A549 (cell line): Measurements from ENCODE around the gene SLC32A1. TPM values are rescaled to one million over a fixed set of nuclear protein-coding genes. Genes with fewer than 3 reads are reported as not detected.

ENCODE experiments used
- ATAC-seq, 2 experiments: fragments of 200-7000 bp in 1 of 2; fragments of >200 bp in 1 of 2; cut with Nextera tagmentation in 1 of 2; cut with Tn5 transposase in 1 of 2; 3 replicates each; pipeline versions ENCODE4 v1.8.0 to v1.9.1; 2018 to 2020; ENCODE audit warnings: mild to moderate bottlenecking in 1 of 2, moderate library complexity in 1 of 2
- CTCF ChIA-PET: fragments of 300-600 bp; sonication (Branson Sonifier 250); formaldehyde crosslinking; extraction: SDS; loops from one replicate; lab custom pipeline; 2021; ENCODE audit warnings: antibody characterized with exemption, inconsistent platforms; lab: Yijun Ruan, JAX
- POLR2A ChIA-PET: fragments of 350-600 bp; formaldehyde crosslinking; extraction: SDS; loops from one replicate; lab custom pipeline; 2021; ENCODE audit warnings: antibody characterized with exemption, inconsistent platforms; lab: Yijun Ruan, JAX
- DNase-seq, 2 experiments: peaks; one replicate each; pipeline versions ENCODE4 v3.0.0 to v3.0.0-alpha.2; 2011 to 2016; ENCODE audit warnings: low read depth in 1 of 2, low spot score in 1 of 2
- FAIRE-seq: peaks from 2 replicates; lab custom pipeline; 2011; peaks lifted over from hg19 to GRCh38; lab: Jason Lieb, UNC
- H3K27ac ChIP-seq, 2 experiments: fragments of >200 bp; sonication (Bioruptor Twin); formaldehyde crosslinking; 3 replicates each; pipeline ENCODE4 v1.5.1; 2016 to 2017
- H3K4me1 ChIP-seq: fragments of >200 bp; sonication (Bioruptor Twin); formaldehyde crosslinking; 3 replicates; pipeline ENCODE4 v1.6.1; 2016
- H3K4me2 ChIP-seq: fragments of >200 bp; sonication (Bioruptor Twin); formaldehyde crosslinking; 3 replicates; pipeline ENCODE4 v1.6.1; 2016
- H3K4me3 ChIP-seq: fragments of >200 bp; sonication (Bioruptor Twin); formaldehyde crosslinking; 3 replicates; pipeline ENCODE4 v1.5.1; 2016
- H3K9me3 ChIP-seq: fragments of >200 bp; sonication (Bioruptor Twin); formaldehyde crosslinking; 3 replicates; pipeline ENCODE4 v1.6.1; 2016
- FOXS1 ChIP-seq: fragments of 250-450 bp; sonication (Bioruptor Pico); IDR thresholded peaks from 2 replicates; pipeline ENCODE4 v1.5.0; 2020; ENCODE audit warnings: mild to moderate bottlenecking, moderate library complexity
- HDAC2 ChIP-seq: fragments of 200-600 bp; sonication (generic); IDR thresholded peaks from 2 replicates; pipeline ENCODE4 v1.6.1; 2016
- JUNB ChIP-seq: fragments of >200 bp; sonication (Bioruptor Twin); formaldehyde crosslinking; IDR thresholded peaks from 2 replicates; pipeline ENCODE4 v1.6.1; 2016
- MAFK ChIP-seq: fragments of 450-650 bp; IDR thresholded peaks from 2 replicates; pipeline ENCODE4 v1.6.1; 2014; ENCODE audit not compliant: partially characterized antibody
- RAD21 ChIP-seq, 2 experiments: fragments of >200 bp in 1 of 2; sonication (Bioruptor Twin) in 1 of 2; formaldehyde crosslinking in 1 of 2; IDR thresholded peaks in 1 of 2; conservative IDR thresholded peaks in 1 of 2; 2 replicates in 1 of 2; 3 replicates in 1 of 2; pipeline ENCODE4 v1.6.1; 2012 to 2018; ENCODE audit warnings: inconsistent platforms in 1 of 2
- RARB ChIP-seq: fragments of 250-450 bp; sonication (Bioruptor Pico); IDR thresholded peaks from 2 replicates; pipeline ENCODE4 v1.8.0; 2021; ENCODE audit warnings: mild to moderate bottlenecking, moderate library complexity
- ZNF302 ChIP-seq: fragments of 250-450 bp; sonication (Bioruptor Pico); IDR thresholded peaks from 2 replicates; pipeline ENCODE4 v1.9.0; 2021; ENCODE audit warnings: inconsistent platforms, mild to moderate bottlenecking, moderate library complexity
- WGBS: methylation state at CpG from one replicate; pipeline ENCODE4 v1.1.6; 2017; ENCODE audit errors: missing lambda C conversion rate; 5-methylcytosine and 5-hydroxymethylcytosine counted together
- polyA plus RNA-seq, 4 experiments: library from polyadenylated mRNA; depleted of rRNA in 3 of 4; stranded (reverse); fragments of >200 nt; fragmentation: RNase III in 1 of 4; extraction: RNeasy Plus Mini Kit Qiagen cat#74134 plus additional on column Dnase treatment in 1 of 4; gene quantifications; 2 replicates in 3 of 4; 3 replicates in 1 of 4; pipeline ENCODE4 v1.2.3, GENCODE V29; 2011 to 2017
- TF ChIP-seq, protein P1 (sequence below): IDR thresholded peaks from 2 replicates; pipeline ENCODE4 v1.6.1; 2012
- TF ChIP-seq, protein P2 (sequence below): fragments of >200 bp; sonication (Bioruptor Twin); formaldehyde crosslinking; IDR thresholded peaks from 3 replicates; pipeline ENCODE4 v1.6.1; 2016
- TF ChIP-seq, protein P3 (sequence below): IDR thresholded peaks from 2 replicates; pipeline ENCODE4 v1.6.1; 2012; ENCODE audit warnings: low read depth, borderline replicate concordance
- TF ChIP-seq, protein P4 (sequence below): fragments of 150-350 bp; IDR thresholded peaks from 2 replicates; pipeline ENCODE4 v1.6.1; 2014; ENCODE audit warnings: low read depth, mild to moderate bottlenecking, low read length
- TF ChIP-seq, protein P5 (sequence below): fragments of 250-450 bp; sonication (Bioruptor Pico); IDR thresholded peaks from 2 replicates; pipeline ENCODE4 v1.5.0; 2020; ENCODE audit warnings: low read depth, mild to moderate bottlenecking, moderate library complexity

Gene SLC32A1
- polyA plus RNA-seq, 2 of the 4 experiments (the other 2 are of a cell fraction), result not detected

DNA sequence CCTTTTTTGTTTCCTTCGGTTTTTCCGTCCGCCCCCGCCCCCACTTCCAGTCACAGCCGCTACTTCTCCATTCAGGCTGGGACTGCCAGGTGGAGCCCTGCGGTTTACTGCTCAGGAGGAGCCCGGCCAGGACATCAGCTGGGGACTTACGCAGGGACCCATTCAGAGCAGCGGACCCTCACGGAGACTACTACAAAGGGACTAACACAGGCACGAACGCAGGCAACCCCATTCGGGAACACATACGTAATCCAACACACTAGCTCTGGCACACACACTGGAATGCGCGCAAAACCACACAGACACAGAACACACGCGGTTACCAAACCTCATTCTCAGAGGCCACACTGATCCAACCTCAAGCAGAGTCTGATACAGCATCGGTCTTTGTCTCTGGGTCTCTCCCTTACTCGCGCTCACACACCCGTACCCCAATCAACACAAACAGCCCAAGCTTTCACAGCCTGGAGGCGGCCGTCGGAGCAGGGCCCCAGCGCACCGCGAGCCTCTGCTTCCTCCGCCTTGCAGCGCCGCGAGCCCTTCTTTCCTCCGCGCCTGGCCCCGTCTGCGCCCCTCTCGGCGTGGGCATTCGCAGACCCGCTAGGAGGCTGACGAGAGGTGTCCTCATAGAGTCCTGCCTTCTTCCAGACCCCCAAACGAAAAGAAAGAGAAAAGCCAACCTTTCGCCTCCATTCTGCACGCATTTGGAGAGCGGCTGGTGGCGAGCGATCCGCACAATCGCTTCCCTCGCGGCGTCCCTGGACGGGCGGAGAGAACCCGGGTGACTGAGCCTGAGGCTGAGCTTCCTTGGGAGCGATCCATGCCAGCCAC is 1.1 kb upstream of the SLC32A1 start:
- 22% methylated on average over 50 of the region's 56 CpGs for WGBS

DNA sequence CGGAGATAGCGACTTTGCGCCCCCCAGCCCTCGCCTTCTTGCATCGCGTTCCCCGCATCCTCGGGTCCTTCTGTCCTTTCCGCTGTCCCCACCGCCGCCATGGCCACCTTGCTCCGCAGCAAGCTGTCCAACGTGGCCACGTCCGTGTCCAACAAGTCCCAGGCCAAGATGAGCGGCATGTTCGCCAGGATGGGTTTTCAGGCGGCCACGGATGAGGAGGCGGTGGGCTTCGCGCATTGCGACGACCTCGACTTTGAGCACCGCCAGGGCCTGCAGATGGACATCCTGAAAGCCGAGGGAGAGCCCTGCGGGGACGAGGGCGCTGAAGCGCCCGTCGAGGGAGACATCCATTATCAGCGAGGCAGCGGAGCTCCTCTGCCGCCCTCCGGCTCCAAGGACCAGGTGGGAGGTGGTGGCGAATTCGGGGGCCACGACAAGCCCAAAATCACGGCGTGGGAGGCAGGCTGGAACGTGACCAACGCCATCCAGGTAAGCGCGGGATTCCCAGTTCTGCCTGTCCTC is 401 bp downstream of the SLC32A1 start:
- ChIA-PET CTCF (interaction anchor here (0.8 to 5.8 kb wide), 20 partner anchors 8 to 238 kb away, joined by 3 to 55 read pairs (median 6); partner anchors contain the start of gene DHX35), POLR2A (no interaction called here)
- no peaks in the 10 kb centered on the region for H3K9me3 ChIP-seq
- H3K4me1 ChIP-seq, result peaks cover 17% of the 10 kb centered on the region
- H3K27ac ChIP-seq, result no peak overlapping the region
- DNase-seq, result no peak
- H3K4me2 ChIP-seq, result peak overlapping the region; percentile 80
- no peak for ATAC-seq
- peak overlapping the region; percentile 35 for H3K4me3 ChIP-seq
- 12% methylated on average over 20 of the region's 46 CpGs for WGBS
- TF ChIP-seq JUNB (no peak), RAD21 (conservative IDR thresholded peaks at IDR 0.05 in 1 of 2, IDR thresholded peaks at IDR 0.05 in 1 of 2) (no peak), RARB (no peak), ZNF302 (CRISPR knock-in tag) (no peak)
- TF ChIP-seq, protein P1, sequence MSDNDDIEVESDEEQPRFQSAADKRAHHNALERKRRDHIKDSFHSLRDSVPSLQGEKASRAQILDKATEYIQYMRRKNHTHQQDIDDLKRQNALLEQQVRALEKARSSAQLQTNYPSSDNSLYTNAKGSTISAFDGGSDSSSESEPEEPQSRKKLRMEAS, result no peak
- TF ChIP-seq, protein P2, sequence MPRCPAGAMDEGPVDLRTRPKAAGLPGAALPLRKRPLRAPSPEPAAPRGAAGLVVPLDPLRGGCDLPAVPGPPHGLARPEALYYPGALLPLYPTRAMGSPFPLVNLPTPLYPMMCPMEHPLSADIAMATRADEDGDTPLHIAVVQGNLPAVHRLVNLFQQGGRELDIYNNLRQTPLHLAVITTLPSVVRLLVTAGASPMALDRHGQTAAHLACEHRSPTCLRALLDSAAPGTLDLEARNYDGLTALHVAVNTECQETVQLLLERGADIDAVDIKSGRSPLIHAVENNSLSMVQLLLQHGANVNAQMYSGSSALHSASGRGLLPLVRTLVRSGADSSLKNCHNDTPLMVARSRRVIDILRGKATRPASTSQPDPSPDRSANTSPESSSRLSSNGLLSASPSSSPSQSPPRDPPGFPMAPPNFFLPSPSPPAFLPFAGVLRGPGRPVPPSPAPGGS, result no peak
- TF ChIP-seq, all 56 proteins: peak for 0
- no peak for FAIRE-seq

More for the DNA sequence above, 1.1 kb upstream of the SLC32A1 start:
- no peak for FAIRE-seq
- no peak for DNase-seq
- ChIA-PET CTCF (interaction anchor here (0.9 to 5.8 kb wide), 6 partner anchors 9 to 171 kb away, joined by 3 to 55 read pairs (median 12); no protein-coding TSS in a partner anchor), POLR2A (no interaction called here)
- Histone ChIP-seq H3K4me2 (peak overlapping the region; percentile 80), H3K9me3 (no peaks in the 10 kb centered on the region), H3K4me3 (peak overlapping the region; percentile 35; the same call in 1 of the 3 replicates), H3K4me1 (peaks cover 17% of the 10 kb centered on the region), H3K27ac (no peak overlapping the region)
- ATAC-seq, result peak in 1 of 2 experiments; percentile 4; a peak in 1 of 6 replicates
- TF ChIP-seq FOXS1 (CRISPR knock-in tag), result no peak
- TF ChIP-seq HDAC2, result peak; percentile 78; the same call in 1 of the 2 replicates

DNA sequence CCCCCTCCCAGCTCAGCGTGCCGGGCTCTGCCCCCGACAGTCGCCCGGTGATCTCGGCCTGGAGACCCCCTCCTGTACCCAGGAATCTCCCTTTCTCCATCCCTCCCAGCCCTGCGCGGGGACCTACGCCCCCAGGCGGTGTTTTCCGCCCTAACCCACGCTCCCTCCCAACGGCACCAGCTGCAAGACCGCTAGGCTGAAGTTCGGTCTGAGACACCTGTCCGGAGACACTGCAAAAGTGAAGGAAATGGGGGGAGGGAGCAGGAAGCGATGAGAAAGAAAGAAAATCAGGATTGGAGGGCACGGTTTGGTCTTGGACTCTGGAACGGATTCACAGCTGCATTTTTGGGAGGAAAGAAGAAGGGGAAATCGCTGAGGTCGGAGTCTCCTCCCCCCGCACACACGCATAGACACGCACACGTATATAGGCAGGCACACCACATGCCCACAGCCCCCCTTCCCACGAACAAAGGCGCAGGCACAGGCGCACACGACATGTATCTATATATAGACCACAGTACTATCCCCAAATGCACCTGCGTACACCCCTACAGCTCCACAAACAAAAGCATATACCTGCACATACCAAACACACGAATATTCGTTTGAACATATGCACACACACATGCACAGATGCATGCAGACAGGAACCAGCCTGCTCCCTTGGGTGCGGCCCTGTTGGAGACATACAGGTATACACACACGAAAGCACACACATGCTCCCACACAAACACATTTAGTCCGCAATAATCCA is 1.0 kb downstream of the SLC32A1 start:
- POLR2A ChIA-PET, result no interaction called here

More for the DNA sequence above, 1.0 kb downstream of the SLC32A1 start:
- no peak for TF ChIP-seq MAFK
- TF ChIP-seq, protein P3, sequence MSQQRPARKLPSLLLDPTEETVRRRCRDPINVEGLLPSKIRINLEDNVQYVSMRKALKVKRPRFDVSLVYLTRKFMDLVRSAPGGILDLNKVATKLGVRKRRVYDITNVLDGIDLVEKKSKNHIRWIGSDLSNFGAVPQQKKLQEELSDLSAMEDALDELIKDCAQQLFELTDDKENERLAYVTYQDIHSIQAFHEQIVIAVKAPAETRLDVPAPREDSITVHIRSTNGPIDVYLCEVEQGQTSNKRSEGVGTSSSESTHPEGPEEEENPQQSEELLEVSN, result no peak
- TF ChIP-seq, protein P4, sequence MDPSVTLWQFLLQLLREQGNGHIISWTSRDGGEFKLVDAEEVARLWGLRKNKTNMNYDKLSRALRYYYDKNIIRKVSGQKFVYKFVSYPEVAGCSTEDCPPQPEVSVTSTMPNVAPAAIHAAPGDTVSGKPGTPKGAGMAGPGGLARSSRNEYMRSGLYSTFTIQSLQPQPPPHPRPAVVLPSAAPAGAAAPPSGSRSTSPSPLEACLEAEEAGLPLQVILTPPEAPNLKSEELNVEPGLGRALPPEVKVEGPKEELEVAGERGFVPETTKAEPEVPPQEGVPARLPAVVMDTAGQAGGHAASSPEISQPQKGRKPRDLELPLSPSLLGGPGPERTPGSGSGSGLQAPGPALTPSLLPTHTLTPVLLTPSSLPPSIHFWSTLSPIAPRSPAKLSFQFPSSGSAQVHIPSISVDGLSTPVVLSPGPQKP, result no peak
- TF ChIP-seq, protein P5, sequence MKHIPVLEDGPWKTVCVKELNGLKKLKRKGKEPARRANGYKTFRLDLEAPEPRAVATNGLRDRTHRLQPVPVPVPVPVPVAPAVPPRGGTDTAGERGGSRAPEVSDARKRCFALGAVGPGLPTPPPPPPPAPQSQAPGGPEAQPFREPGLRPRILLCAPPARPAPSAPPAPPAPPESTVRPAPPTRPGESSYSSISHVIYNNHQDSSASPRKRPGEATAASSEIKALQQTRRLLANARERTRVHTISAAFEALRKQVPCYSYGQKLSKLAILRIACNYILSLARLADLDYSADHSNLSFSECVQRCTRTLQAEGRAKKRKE (CRISPR knock-in tag), result no peak
- TF ChIP-seq, all 56 proteins: peak for 0
- peak overlapping the region; percentile 80 for H3K4me2 ChIP-seq
- H3K27ac ChIP-seq, result no peak overlapping the region
- CTCF ChIA-PET, result interaction anchor here (0.8 to 5.8 kb wide), 25 partner anchors 8 to 280 kb away, joined by 3 to 55 read pairs (median 5); partner anchors contain the start of gene DHX35
- peaks cover 17% of the 10 kb centered on the region for H3K4me1 ChIP-seq
- DNase-seq (no peak), FAIRE-seq (no peak), ATAC-seq (peak in 1 of 2 experiments; percentile 5; a peak in 3 of 6 replicates)
- H3K4me3 ChIP-seq, result no peak overlapping the region
- 35% methylated on average over 30 of the region's 35 CpGs for whole genome bisulfite sequencing
- H3K9me3 ChIP-seq, result no peaks in the 10 kb centered on the region
